ENCODE data around the gene CLDN16.

CLDN16 gene

GRCh38 chr3:190444006-190444405 is 56.0 kb downstream of the CLDN16 start:
- DNase-seq, result no peak

- DNase-seq, result no peak
These were observed 56.7 kb downstream of the CLDN16 start for GRCh38 chr3:190444576-190445145.

GRCh38 chr3:190446573-190447279 is 58.8 kb downstream of the CLDN16 start:
- no peak for DNase-seq

GRCh38 chr3:190448256-190448655 is 60.3 kb downstream of the CLDN16 start:
- DNase-seq, result no peak

GRCh38 chr3:190449801-190450200 is 61.8 kb downstream of the CLDN16 start, which contains the start of gene TMEM207:
TSS of gene TMEM207 (minus strand) at chr3:190449901. CDS start at chr3:190449809, 92 bp downstream.
- no peak for DNase-seq

GRCh38 chr3:190455828-190456227 is 67.9 kb downstream of the CLDN16 start:
- no peak for DNase-seq

GRCh38 chr3:190456770-190457169 is 68.8 kb downstream of the CLDN16 start:
- DNase-seq, result no peak

GRCh38 chr3:190458040-190458439 is 70.1 kb downstream of the CLDN16 start:
- DNase-seq, result peak in 1 of 3 experiments; percentile 10
